ENCODE results near the gene CPED1.

- TF ChIP-seq, protein P1, sequence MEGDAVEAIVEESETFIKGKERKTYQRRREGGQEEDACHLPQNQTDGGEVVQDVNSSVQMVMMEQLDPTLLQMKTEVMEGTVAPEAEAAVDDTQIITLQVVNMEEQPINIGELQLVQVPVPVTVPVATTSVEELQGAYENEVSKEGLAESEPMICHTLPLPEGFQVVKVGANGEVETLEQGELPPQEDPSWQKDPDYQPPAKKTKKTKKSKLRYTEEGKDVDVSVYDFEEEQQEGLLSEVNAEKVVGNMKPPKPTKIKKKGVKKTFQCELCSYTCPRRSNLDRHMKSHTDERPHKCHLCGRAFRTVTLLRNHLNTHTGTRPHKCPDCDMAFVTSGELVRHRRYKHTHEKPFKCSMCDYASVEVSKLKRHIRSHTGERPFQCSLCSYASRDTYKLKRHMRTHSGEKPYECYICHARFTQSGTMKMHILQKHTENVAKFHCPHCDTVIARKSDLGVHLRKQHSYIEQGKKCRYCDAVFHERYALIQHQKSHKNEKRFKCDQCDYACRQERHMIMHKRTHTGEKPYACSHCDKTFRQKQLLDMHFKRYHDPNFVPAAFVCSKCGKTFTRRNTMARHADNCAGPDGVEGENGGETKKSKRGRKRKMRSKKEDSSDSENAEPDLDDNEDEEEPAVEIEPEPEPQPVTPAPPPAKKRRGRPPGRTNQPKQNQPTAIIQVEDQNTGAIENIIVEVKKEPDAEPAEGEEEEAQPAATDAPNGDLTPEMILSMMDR (conservative IDR thresholded peaks at IDR 0.05): no peak
- TF ChIP-seq ZFX (IDR thresholded peaks at IDR 0.05): no peak
Observed at GRCh38 chr7:121001234-121001906, 12.9 kb downstream of the CPED1 start.

All from C4-2B (cell line).